Right ventricle myocardium superior (tissue), 1 donor: ENCODE results near the gene LKAAEAR1. TPM values are rescaled to one million over a fixed set of nuclear protein-coding genes. Genes with fewer than 3 reads are reported as not detected.

Source experiments
- ATAC-seq: fragments of 200-7000 bp; cut with Tn5 transposase; one replicate; pipeline ENCODE4 v1.9.1; 2020; ENCODE audit warnings: mild to moderate bottlenecking; ENCODE audit not compliant: poor library complexity
- DNase-seq: peaks from one replicate; pipeline ENCODE4 v3.0.0-alpha.2; 2020
- intact Hi-C: fragments of 100-400 bp; cut with DNase I; formaldehyde crosslinking; loops from one replicate; pipeline ENCODE4 v1.11.2; 2022
- total RNA-seq: library from RNA; stranded (reverse); fragmentation: NEBNext Ultra II Directional; extraction: Animal tissue kit (Norgen Biotek cat#: 25700); gene quantifications from one replicate; pipeline ENCODE4 v1.2.1, GENCODE V29; 2021
- donor health status: DM: no; HTN: yes; CAD: no; lungs with severe emphysema.

The LKAAEAR1 gene
- total RNA-seq, 1 donor from 2014 or later: not detected

GRCh38 chr20:64062276-64062595 lies 22.0 kb downstream of the LKAAEAR1 start:
- intact Hi-C loops: loop anchor here (5.0 kb wide), 1 partner anchor 80 kb away; the partner anchor contains the start of gene PRPF6
- DNase-seq: no peak
- ATAC-seq: no peak

GRCh38 chr20:64058536-64058935 lies 25.7 kb downstream of the LKAAEAR1 start:
- no peak for DNase-seq
- intact Hi-C loops: no loop called here
- no peak for ATAC-seq

GRCh38 chr20:64057628-64058498 lies 26.3 kb downstream of the LKAAEAR1 start:
- intact Hi-C loops: no loop called here
- ATAC-seq: peak; percentile 55
- peak; percentile 87 for DNase-seq

- no peak for ATAC-seq
- intact Hi-C loops: no loop called here
- no peak for DNase-seq
These were observed 27.1 kb downstream of the LKAAEAR1 start for GRCh38 chr20:64056889-64057627.

- ATAC-seq (no peak), DNase-seq (no peak)
These were observed 27.6 kb downstream of the LKAAEAR1 start for GRCh38 chr20:64056639-64056888.

GRCh38 chr20:64055893-64056638 lies 28.1 kb downstream of the LKAAEAR1 start:
- peak; percentile 81 for DNase-seq
- peak; percentile 18 for ATAC-seq
- intact Hi-C loops: no loop called here

More at GRCh38 chr20:64056639-64056888, 27.6 kb downstream of the LKAAEAR1 start:
- intact Hi-C loops: no loop called here

- no peak for DNase-seq
- intact Hi-C loops: no loop called here
These were observed 28.8 kb downstream of the LKAAEAR1 start for GRCh38 chr20:64055396-64055892.

GRCh38 chr20:64053841-64054661 lies 30.1 kb downstream of the LKAAEAR1 start:
- DNase-seq: peak; percentile 82
- intact Hi-C loops: no loop called here
- ATAC-seq: peak; percentile 18

More at GRCh38 chr20:64055396-64055892, 28.8 kb downstream of the LKAAEAR1 start:
- no peak for ATAC-seq

GRCh38 chr20:64052987-64053840 lies 31.0 kb downstream of the LKAAEAR1 start:
- intact Hi-C loops: no loop called here
- ATAC-seq (no peak), DNase-seq (no peak)

- ATAC-seq (no peak), DNase-seq (no peak)
- intact Hi-C loops: no loop called here
These were observed 31.9 kb downstream of the LKAAEAR1 start for GRCh38 chr20:64052326-64052722.

GRCh38 chr20:64051561-64052325 lies 32.5 kb downstream of the LKAAEAR1 start:
- intact Hi-C loops: no loop called here
- DNase-seq (peak; percentile 83), ATAC-seq (peak; percentile 32)

- DNase-seq: no peak
- intact Hi-C loops: no loop called here
- ATAC-seq: no peak
These were observed 33.2 kb downstream of the LKAAEAR1 start for GRCh38 chr20:64051033-64051452.

GRCh38 chr20:64050261-64051032 lies 33.8 kb downstream of the LKAAEAR1 start:
- ATAC-seq: no peak
- no peak for DNase-seq
- intact Hi-C loops: no loop called here

GRCh38 chr20:64049878-64050260 lies 34.3 kb downstream of the LKAAEAR1 start:
- DNase-seq (no peak), ATAC-seq (peak; percentile 6)
- intact Hi-C loops: loop anchor here (10.0 kb wide), 1 partner anchor 65 kb away; no protein-coding TSS in a partner anchor

- DNase-seq (peak; percentile 67), ATAC-seq (peak; percentile 14)
- intact Hi-C loops: loop anchor here (10.0 kb wide), 1 partner anchor 66 kb away; no protein-coding TSS in a partner anchor
These were observed 34.9 kb downstream of the LKAAEAR1 start, which contains the start of gene SOX18 for GRCh38 chr20:64049060-64049877. Gene SOX18 (minus strand): TSS chr20:64049639. CDS start chr20:64049516, 123 bp downstream.
